ENCODE data around the gene MPV17L. TPM values are rescaled to one million over a fixed set of nuclear protein-coding genes. Genes with fewer than 3 reads are reported as not detected.

The MPV17L gene
- total RNA-seq, 1 experiment from 2014 or later = 0.11 TPM

DNA sequence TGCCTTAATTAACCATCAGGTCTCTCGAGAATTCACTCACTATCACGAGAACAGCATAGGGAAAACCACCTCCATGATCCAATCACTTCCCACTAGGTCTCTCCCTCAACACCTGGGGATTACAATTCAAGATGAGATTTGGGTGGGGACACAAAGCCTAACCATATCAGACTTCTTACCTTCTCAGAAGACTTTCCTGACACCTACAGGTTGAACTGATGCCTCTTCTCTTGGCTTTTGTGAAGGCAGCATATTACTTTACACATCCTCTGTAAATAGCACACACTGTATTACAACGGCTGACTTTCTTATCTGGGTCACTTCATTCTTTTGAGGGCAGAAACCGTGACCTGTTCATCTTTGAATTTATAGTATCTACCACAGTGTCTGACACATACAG lies 62.4 kb downstream of the MPV17L start:
- CTCF ChIA-PET = no interaction called here

DNA sequence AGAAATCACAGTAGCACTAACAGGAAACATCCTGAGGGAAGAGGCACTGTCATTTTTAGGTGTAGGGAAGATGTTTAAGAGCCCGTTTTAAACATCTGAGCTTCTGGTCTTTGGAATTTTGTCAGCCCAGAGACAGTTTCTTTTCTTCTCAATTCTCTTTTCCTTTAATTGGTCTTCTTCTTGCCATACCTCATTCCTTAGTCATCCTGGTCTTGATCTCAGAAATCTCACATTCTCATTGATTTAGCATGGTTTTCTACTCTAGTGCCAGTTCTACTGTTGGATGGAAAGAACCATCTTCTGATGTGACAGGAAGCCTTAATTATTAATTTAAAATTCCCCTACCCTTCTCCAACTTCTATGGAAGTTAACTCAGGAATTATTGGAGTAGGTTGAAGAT lies 64.2 kb downstream of the MPV17L start:
- Histone ChIP-seq H3K79me2 (ENCODE audit: low read depth) (no peaks in the 10 kb centered on the region), H3K27ac (no peak overlapping the region), H3K4me2 (no peak overlapping the region), H3K27me3 (ENCODE audit: insufficient read depth, low read depth) (no peaks in the 10 kb centered on the region), H4K20me1 (ENCODE audit: insufficient read depth) (no peaks in the 10 kb centered on the region), H3K36me3 (ENCODE audit: low read depth) (no peaks in the 10 kb centered on the region), H3K4me1 (replicated peaks; ENCODE audit: insufficient read depth) (peaks cover 9% of the 10 kb centered on the region), H3K9me3 (ENCODE audit: insufficient read depth, low read depth) (0 out of 2 replicates have a peak, but pooled peaks cover 4% of the 10 kb centered on the region), H3K4me3 (no peak overlapping the region), H3K9me2 (ENCODE audit: insufficient read depth) (no peaks in the 10 kb centered on the region), H3F3A (ENCODE audit: insufficient read depth, low read depth) (peaks cover 7% of the 10 kb centered on the region; the same call in 1 of the 2 replicates), H2AFZ (no peak overlapping the region)
- intact Hi-C loops (cut with micrococcal nuclease; ENCODE audit: unreplicated experiment) = no loop called here
- CTCF ChIA-PET = no interaction called here
- DNase-seq = no peak
- TF ChIP-seq EZH2 (IDR thresholded peaks at IDR 0.05; ENCODE audit: low read depth) (no peak), CTCF (conservative IDR thresholded peaks at IDR 0.05) (no peak)
- POLR2A ChIA-PET (ENCODE audit: unreplicated experiment) = no interaction called here
- no TSS peak for BruUV-seq (replicated peaks)

More for the DNA sequence above, 62.4 kb downstream of the MPV17L start:
- Histone ChIP-seq H3K27ac (no peak overlapping the region), H3K79me2 (ENCODE audit: low read depth) (no peaks in the 10 kb centered on the region), H3K9me3 (ENCODE audit: insufficient read depth, low read depth) (0 out of 2 replicates have a peak, but pooled peaks cover 4% of the 10 kb centered on the region), H3K4me1 (replicated peaks; ENCODE audit: insufficient read depth) (peaks cover 8% of the 10 kb centered on the region), H4K20me1 (ENCODE audit: insufficient read depth) (no peaks in the 10 kb centered on the region), H2AFZ (no peak overlapping the region), H3F3A (ENCODE audit: insufficient read depth, low read depth) (peaks cover 7% of the 10 kb centered on the region; the same call in 1 of the 2 replicates), H3K9me2 (ENCODE audit: insufficient read depth) (no peaks in the 10 kb centered on the region), H3K27me3 (ENCODE audit: insufficient read depth, low read depth) (no peaks in the 10 kb centered on the region), H3K4me3 (no peak overlapping the region), H3K36me3 (ENCODE audit: low read depth) (no peaks in the 10 kb centered on the region), H3K4me2 (no peak overlapping the region)
- no peak for DNase-seq
- POLR2A ChIA-PET (ENCODE audit: unreplicated experiment) = interaction anchor here (0.7 kb wide), 1 partner anchor 55 kb away, joined by 8 read pairs; no protein-coding TSS in a partner anchor
- no TSS peak for BruUV-seq (replicated peaks)
- no peak for TF ChIP-seq EZH2 (IDR thresholded peaks at IDR 0.05; ENCODE audit: low read depth)
- no peak for TF ChIP-seq CTCF (conservative IDR thresholded peaks at IDR 0.05)
- intact Hi-C loops (cut with micrococcal nuclease; ENCODE audit: unreplicated experiment) = no loop called here

- H3K27me3 ChIP-seq (ENCODE audit: insufficient read depth, low read depth) = no peaks in the 10 kb centered on the region
- no peaks in the 10 kb centered on the region for H3K9me2 ChIP-seq (ENCODE audit: insufficient read depth)
- H3F3A ChIP-seq (ENCODE audit: insufficient read depth, low read depth) = peaks cover 9% of the 10 kb centered on the region; the same call in 1 of the 2 replicates
- ChIA-PET CTCF (no interaction called here), POLR2A (ENCODE audit: unreplicated experiment) (interaction anchor here (0.5 kb wide), 1 partner anchor 323 kb away, joined by 3 read pairs; no protein-coding TSS in a partner anchor)
- no peaks in the 10 kb centered on the region for H3K36me3 ChIP-seq (ENCODE audit: low read depth)
- intact Hi-C loops (cut with micrococcal nuclease; ENCODE audit: unreplicated experiment) = no loop called here
- 0 out of 2 replicates have a peak, but pooled peaks cover 4% of the 10 kb centered on the region for H3K9me3 ChIP-seq (ENCODE audit: insufficient read depth, low read depth)
- no peaks in the 10 kb centered on the region for H3K79me2 ChIP-seq (ENCODE audit: low read depth)
- peaks cover 10% of the 10 kb centered on the region for H3K4me1 ChIP-seq (replicated peaks; ENCODE audit: insufficient read depth)
- TF ChIP-seq CTCF (conservative IDR thresholded peaks at IDR 0.05) (no peak; the same call in 1 of the 2 replicates), EZH2 (IDR thresholded peaks at IDR 0.05; ENCODE audit: low read depth) (no peak)
- H3K27ac ChIP-seq = no peak overlapping the region
- H2AFZ ChIP-seq = no peak overlapping the region
- no TSS peak for BruUV-seq (replicated peaks)
- H4K20me1 ChIP-seq (ENCODE audit: insufficient read depth) = no peaks in the 10 kb centered on the region
- H3K4me2 ChIP-seq = no peak overlapping the region
- no peak overlapping the region for H3K4me3 ChIP-seq
- no peak for DNase-seq
Measured at GRCh38 chr16:15460601-15461000, 65.0 kb downstream of the MPV17L start.

All from PC-9 (cell line).